GM12878 (cell line): ENCODE data around the gene MBD5. TPM values are rescaled to one million over a fixed set of nuclear protein-coding genes. Genes with fewer than 3 reads are reported as not detected.

Experiments used
- CREM ChIP-seq: IDR thresholded peaks from 2 replicates; pipeline ENCODE4 v1.6.1; 2014; ENCODE audit warnings: antibody characterized with exemption, low read depth
- CUX1 ChIP-seq: IDR thresholded peaks from 2 replicates; pipeline ENCODE4 v1.6.1; 2012; ENCODE audit warnings: improper control_type of control experiment, low read depth, low read length; ENCODE audit not compliant: insufficient replicate concordance
- GABPA ChIP-seq: IDR thresholded peaks from 2 replicates; pipeline ENCODE4 v1.6.1; 2014; ENCODE audit warnings: antibody characterized with exemption, low read depth, mild to moderate bottlenecking, inconsistent platforms
- PRDM15 ChIP-seq: fragments of 450-650 bp; formaldehyde crosslinking; IDR thresholded peaks from 2 replicates; pipeline ENCODE4 v1.4.0; 2020; ENCODE audit warnings: mild to moderate bottlenecking, moderate library complexity
- polyA plus RNA-seq, 11 experiments: library from polyadenylated mRNA; depleted of rRNA in 4 of 11; unstranded in 6 of 11; stranded (reverse) in 5 of 11; fragments of >200 nt; fragmentation: Nextera tagmentation in 4 of 11; fragmentation: Illumina TruSeq in 1 of 11; extraction: Ambion mirVana in 4 of 11; extraction: Trizol in 1 of 11; gene quantifications; 1 replicate in 1 of 11; 2 replicates in 10 of 11; pipeline versions ENCODE4 v1.2.1 to v1.2.3, GENCODE V29; 2011 to 2016; ENCODE audit warnings: inconsistent platforms in 2 of 11, missing spikeins in 2 of 11, low read depth in 1 of 11
- total RNA-seq, 4 experiments: library from RNA; depleted of rRNA in 3 of 4; stranded (reverse); fragments of >200 nt in 3 of 4; fragmentation: Illumina TruSeq in 1 of 4; extraction: Trizol in 1 of 4; gene quantifications; 2 replicates each; pipeline versions ENCODE4 v1.2.1 to v1.2.3, GENCODE V29; 2013 to 2021

The MBD5 gene
- total and polyA plus RNA-seq, 10 of the 15 experiments (the other 5 are each of a cell fraction or from before 2014, with no cell fraction given) = 7.4 to 58.0 (median 21.2) TPM

DNA sequence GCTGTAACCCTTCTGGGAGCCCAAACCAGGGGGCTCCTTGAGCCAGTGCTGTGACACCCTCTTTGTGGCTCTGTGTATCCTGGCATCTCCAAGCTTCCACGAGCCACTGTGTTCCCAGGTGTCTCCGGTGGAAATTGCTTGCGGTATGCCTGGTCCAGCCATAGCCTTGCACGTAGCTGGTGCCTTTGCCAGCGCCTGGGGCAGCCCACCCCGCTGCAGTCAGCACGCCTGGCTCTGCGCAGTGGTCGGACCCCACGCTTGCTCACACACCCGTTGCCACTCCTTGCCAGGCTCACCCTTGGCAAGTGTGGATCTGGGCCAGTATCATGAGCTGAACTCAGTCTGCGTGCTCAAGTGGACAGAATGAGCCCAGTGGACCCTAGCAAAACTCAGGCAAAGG is 152.3 kb downstream of the MBD5 start (continued):
- no peak for TF ChIP-seq CUX1
- no peak for TF ChIP-seq PRDM15 (CRISPR knock-in tag)
- TF ChIP-seq CREM = no peak
- TF ChIP-seq GABPA = no peak
